ENCODE results near the gene LPP. TPM values are rescaled to one million over a fixed set of nuclear protein-coding genes. Genes with fewer than 3 reads are reported as not detected.

LPP gene
- total and polyA plus RNA-seq, 2 of the 13 experiments (the other 11 are each of a cell fraction or from before 2014, with no cell fraction given): 19.2 to 29.9 TPM

- TF ChIP-seq ARNTL (CRISPR knock-in tag; IDR thresholded peaks at IDR 0.05): 0 out of 2 replicates have a peak, but pooled peaks have one; percentile 27
- no peak for TF ChIP-seq SRF (IDR thresholded peaks at IDR 0.05; ENCODE audit: low read depth, low read length)
- 0 out of 2 replicates have a peak, but pooled peaks have one; percentile 13 for TF ChIP-seq CREM (IDR thresholded peaks at IDR 0.05)
- TF ChIP-seq CREM (CRISPR knock-in tag; IDR thresholded peaks at IDR 0.05): no peak
- no peak for TF ChIP-seq JDP2 (CRISPR knock-in tag; IDR thresholded peaks at IDR 0.05; ENCODE audit: borderline replicate concordance)
- peak; percentile 62; the same call in 1 of the 2 replicates for TF ChIP-seq ZNF710 (CRISPR knock-in tag; IDR thresholded peaks at IDR 0.05; ENCODE audit: borderline replicate concordance)
These were observed 393.1 kb downstream of the LPP start (continued) for GRCh38 chr3:188546835-188547670.

- CTCF ChIA-PET (ENCODE audit: low intra/inter-chr PET ratio, low total read pairs): no interaction called here
- TF ChIP-seq ZHX1 (CRISPR knock-in tag; IDR thresholded peaks at IDR 0.05; ENCODE audit: low read depth) (no peak), ZSCAN21 (CRISPR knock-in tag; IDR thresholded peaks at IDR 0.05; ENCODE audit: borderline replicate concordance) (no peak), CAMTA2 (CRISPR knock-in tag; IDR thresholded peaks at IDR 0.05; ENCODE audit: borderline replicate concordance) (no peak), KAT2B (IDR thresholded peaks at IDR 0.05; ENCODE audit: borderline replicate concordance, low read depth, low read length) (no peak), SP4 (CRISPR knock-in tag; IDR thresholded peaks at IDR 0.05) (no peak), SRF (IDR thresholded peaks at IDR 0.05; ENCODE audit: low read depth, low read length) (no peak), NKX3-1 (CRISPR knock-in tag; IDR thresholded peaks at IDR 0.05) (no peak), ZNF468 (CRISPR knock-in tag; IDR thresholded peaks at IDR 0.05) (no peak), RARG (CRISPR knock-in tag; IDR thresholded peaks at IDR 0.05; ENCODE audit: low read depth) (no peak), DR1 (CRISPR knock-in tag; IDR thresholded peaks at IDR 0.05) (no peak), POLR2A (IDR thresholded peaks at IDR 0.05; ENCODE audit: insufficient read depth in 1 of 2, low read depth in 2 of 2, low read length in 2 of 2) (no peak), RBAK (CRISPR knock-in tag; IDR thresholded peaks at IDR 0.05) (no peak), EZH2 (conservative IDR thresholded peaks at IDR 0.05; ENCODE audit: low read depth, low read length) (no peak), MTF1 (CRISPR knock-in tag; IDR thresholded peaks at IDR 0.05) (no peak), FOXK2 (IDR thresholded peaks at IDR 0.05) (no peak)
These were observed 399.6 kb downstream of the LPP start for GRCh38 chr3:188553569-188553968.

More at GRCh38 chr3:188553569-188553968, 399.6 kb downstream of the LPP start:
- intact Hi-C loops (cut with micrococcal nuclease; ENCODE audit: unreplicated experiment): no loop called here
- no peaks in the 10 kb centered on the region; a peak in 1 of 5 replicates for H3K36me3 ChIP-seq (replicated peaks in 1 of 2; ENCODE audit: control insufficient read depth in 1 of 2, insufficient read depth in 2 of 2, low read length in 2 of 2)
- H3K9me3 ChIP-seq (ENCODE audit: low read length): no peaks in the 10 kb centered on the region
- ATAC-seq: no peak
- H3K27ac ChIP-seq (ENCODE audit: extremely low read length, insufficient read depth, low read length): no peak overlapping the region
- DNase-seq (ENCODE audit: low spot score): no peak
- in situ Hi-C loops (cut with HindIII; ENCODE audit: extremely low pct_ligation_motif_present, low pct_unique_long_range_greater_than_20kb): no loop called here
- no peaks in the 10 kb centered on the region for H3K27me3 ChIP-seq (ENCODE audit: control insufficient read depth in 1 of 2, insufficient read depth in 2 of 2, low read length in 2 of 2)
- no peak overlapping the region for H2AFZ ChIP-seq (ENCODE audit: low read length)
- H4K20me1 ChIP-seq (ENCODE audit: insufficient read depth, low read length): no peaks in the 10 kb centered on the region
- no peak overlapping the region for H3K9ac ChIP-seq (ENCODE audit: insufficient read depth, low read depth, low read length)
- no TSS peak for BruUV-seq (replicated peaks)
- H3K4me2 ChIP-seq (ENCODE audit: low read depth, low read length): no peak overlapping the region
- H3K4me3 ChIP-seq (replicated peaks in 1 of 3; ENCODE audit: insufficient read depth in 1 of 3, low read depth in 2 of 3, low read length in 3 of 3): no peak overlapping the region
- 98% methylated on average over 3 of the region's 3 CpGs for WGBS (ENCODE audit: low lambda C conversion rate)
- H3K4me1 ChIP-seq (ENCODE audit: insufficient read depth, low read length): peaks cover 17% of the 10 kb centered on the region
- H3K79me2 ChIP-seq (ENCODE audit: insufficient read depth, low read length): no peaks in the 10 kb centered on the region
- no peak for FAIRE-seq
- POLR2A ChIA-PET: no interaction called here
